ENCODE measurements around the gene ROMO1.

- TF ChIP-seq POLR2AphosphoS5 (IDR thresholded peaks at IDR 0.05; ENCODE audit: low read depth, low read length): no peak; the same call in 1 of the 2 replicates
- TF ChIP-seq CTCF (IDR thresholded peaks at IDR 0.05; ENCODE audit: control extremely low read depth in 1 of 3, insufficient read depth in 1 of 3, low read depth in 1 of 3, low read length in 3 of 3): no peak
- no peak for TF ChIP-seq CHD2 (IDR thresholded peaks at IDR 0.05; ENCODE audit: low read length)
- no peak for TF ChIP-seq CHD1 (IDR thresholded peaks at IDR 0.05; ENCODE audit: low read depth, low read length)
- no peak for TF ChIP-seq YY1 (IDR thresholded peaks at IDR 0.05; ENCODE audit: low read depth, low read length)
- no peak for TF ChIP-seq FOSL1 (IDR thresholded peaks at IDR 0.05; ENCODE audit: insufficient read depth, low read depth, low read length)
Measured at GRCh38 chr20:35715652-35716051, 16.4 kb downstream of the ROMO1 start.
